Fibroblast of pulmonary artery (primary cell): ENCODE data around the gene ZCCHC24.

Experiments used
- DNase-seq: peaks from one replicate; pipeline ENCODE4 v3.0.0-alpha.2; 2010; ENCODE audit warnings: low read depth
- H3K4me3 ChIP-seq: replicated peaks from 2 replicates; pipeline ENCODE4 v1.5.1; 2011; ENCODE audit warnings: low read depth, mild to moderate bottlenecking, control low read depth, low read length, moderate library complexity
- CTCF ChIP-seq: IDR thresholded peaks from 2 replicates; pipeline ENCODE4 v1.5.1; 2011; ENCODE audit warnings: mild to moderate bottlenecking, control low read depth, low read length, inconsistent platforms; ENCODE audit errors: missing control alignments

The ZCCHC24 gene

GRCh38 chr10:79346388-79347225, 98.8 kb downstream of the ZCCHC24 start:
- no peak overlapping the region for H3K4me3 ChIP-seq
- no peak for DNase-seq

GRCh38 chr10:79346012-79346340, 99.4 kb downstream of the ZCCHC24 start:
- no peak for TF ChIP-seq CTCF
- H3K4me3 ChIP-seq = no peak overlapping the region
- DNase-seq = no peak

More at GRCh38 chr10:79346388-79347225, 98.8 kb downstream of the ZCCHC24 start:
- no peak for TF ChIP-seq CTCF

GRCh38 chr10:79345241-79346011, 100.0 kb downstream of the ZCCHC24 start:
- no peak for TF ChIP-seq CTCF
- H3K4me3 ChIP-seq = no peak overlapping the region
- DNase-seq = no peak

- TF ChIP-seq CTCF = no peak
- no peak for DNase-seq
- no peak overlapping the region for H3K4me3 ChIP-seq
These were observed 100.8 kb downstream of the ZCCHC24 start for GRCh38 chr10:79344502-79345195.

GRCh38 chr10:79342811-79343561, 102.4 kb downstream of the ZCCHC24 start:
- no peak overlapping the region for H3K4me3 ChIP-seq
- TF ChIP-seq CTCF = no peak
- no peak for DNase-seq

GRCh38 chr10:79342295-79342761, 103.1 kb downstream of the ZCCHC24 start:
- H3K4me3 ChIP-seq = no peak overlapping the region
- no peak for DNase-seq
- no peak for TF ChIP-seq CTCF
